NCI-H524 (cell line): Measurements from ENCODE around the gene CSAG1.
"Not testable (repeated sequence)": the region's sequence is repeated elsewhere in the genome, so short reads cannot be mapped to it uniquely, and the experiment has no call there.

Source experiments
- DNase-seq, 2 experiments: peaks; one replicate each; lab custom pipeline; 2025; lab: John Stamatoyannopoulos, UW

CSAG1 gene, protein sequence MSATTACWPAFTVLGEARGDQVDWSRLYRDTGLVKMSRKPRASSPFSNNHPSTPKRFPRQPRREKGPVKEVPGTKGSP

GRCh38 chrX:152733261-152733975 lies at the start of gene CSAG1, which contains the start of gene MAGEA12:
CSAG1 (minus strand) TSS chrX:152733721; CDS start chrX:152732460, 1,261 bp downstream.
MAGEA12 (plus strand) TSS chrX:152733757; CDS start chrX:152736162, 2,405 bp downstream.
- DNase-seq: no peak

DNA sequence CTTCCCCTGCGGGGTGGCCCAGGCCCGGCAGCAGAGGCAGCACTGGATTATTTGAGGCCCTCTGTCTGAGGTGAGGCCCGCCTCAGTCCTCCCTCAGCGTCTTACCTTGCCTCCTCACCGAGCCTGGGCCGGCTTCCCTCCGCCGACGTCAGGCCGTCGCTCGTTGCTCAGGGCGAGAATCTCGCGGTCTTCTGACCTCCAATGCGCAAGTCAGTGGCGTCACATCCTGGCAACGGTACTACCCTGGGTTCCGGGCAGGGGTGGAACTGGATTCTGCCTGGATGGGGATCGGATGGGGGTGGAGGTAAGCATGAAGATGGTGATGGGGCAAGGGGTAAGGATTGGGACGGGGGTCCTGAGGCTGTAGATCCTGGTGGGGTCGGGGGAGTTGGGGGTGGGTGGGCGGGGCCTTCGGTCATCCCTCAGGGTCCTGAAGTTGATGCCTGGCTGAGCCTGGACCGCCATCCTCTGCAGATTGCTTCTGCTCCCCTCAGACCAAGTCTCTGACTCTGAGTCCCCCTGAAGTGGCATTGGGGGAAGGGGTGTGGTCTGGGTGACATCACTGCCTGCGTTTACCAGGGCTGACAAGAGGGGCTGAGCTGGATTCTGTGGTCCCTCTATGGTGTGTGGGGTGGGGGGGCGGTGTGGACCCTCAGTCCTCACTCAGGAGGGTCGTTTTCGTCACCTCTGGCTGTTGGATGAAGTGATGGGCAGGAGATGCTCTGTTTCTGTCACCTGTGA lies 36.2 kb upstream of the CSAG1 start, which contains the start of gene MAGEA6:
Gene MAGEA6, minus strand, starts transcription at position 141 of the 741 bp plus-strand sequence. CDS start 2,039 bp downstream, outside the sequence.
- DNase-seq: not testable (repeated sequence)

GRCh38 chrX:152766562-152766961 lies 33.0 kb upstream of the CSAG1 start:
- DNase-seq: not testable (repeated sequence)

GRCh38 chrX:152761582-152761981 lies 28.1 kb upstream of the CSAG1 start:
- not testable (repeated sequence) for DNase-seq

GRCh38 chrX:152759544-152759943 lies 26.0 kb upstream of the CSAG1 start:
- not testable (repeated sequence) for DNase-seq

- not testable (repeated sequence) for DNase-seq
Measured at GRCh38 chrX:152758918-152759317, 25.4 kb upstream of the CSAG1 start, which contains the start of gene CSAG3. CSAG3 (plus strand) TSS chrX:152759218.

GRCh38 chrX:152754871-152755270 lies 21.4 kb upstream of the CSAG1 start:
- DNase-seq: not testable (repeated sequence)

- not testable (repeated sequence) for DNase-seq
Measured at GRCh38 chrX:152753686-152754650, 20.4 kb upstream of the CSAG1 start, which contains the start of gene MAGEA2. MAGEA2 (minus strand) TSS chrX:152753842; CDS start chrX:152751363, 2,479 bp downstream.

DNA sequence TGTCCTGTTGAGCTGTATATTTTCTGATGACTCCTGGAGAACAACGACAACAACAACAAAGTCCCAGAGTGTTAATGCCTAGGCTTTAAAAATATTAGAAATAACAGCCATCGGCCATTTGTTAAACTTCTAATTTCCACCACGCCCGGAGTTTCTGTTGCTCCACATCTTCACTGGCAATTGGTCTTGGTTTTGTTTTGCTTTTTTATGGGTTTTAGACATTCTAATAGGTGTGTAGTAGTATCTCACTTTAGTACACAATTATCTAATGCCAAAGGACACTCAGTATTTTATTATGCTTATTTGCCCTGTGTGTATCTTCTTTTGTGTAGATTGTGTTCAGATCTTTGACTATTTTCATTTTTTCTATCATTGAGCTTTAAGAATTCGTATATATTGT lies 5.0 kb upstream of the CSAG1 start:
- DNase-seq: no peak

DNA sequence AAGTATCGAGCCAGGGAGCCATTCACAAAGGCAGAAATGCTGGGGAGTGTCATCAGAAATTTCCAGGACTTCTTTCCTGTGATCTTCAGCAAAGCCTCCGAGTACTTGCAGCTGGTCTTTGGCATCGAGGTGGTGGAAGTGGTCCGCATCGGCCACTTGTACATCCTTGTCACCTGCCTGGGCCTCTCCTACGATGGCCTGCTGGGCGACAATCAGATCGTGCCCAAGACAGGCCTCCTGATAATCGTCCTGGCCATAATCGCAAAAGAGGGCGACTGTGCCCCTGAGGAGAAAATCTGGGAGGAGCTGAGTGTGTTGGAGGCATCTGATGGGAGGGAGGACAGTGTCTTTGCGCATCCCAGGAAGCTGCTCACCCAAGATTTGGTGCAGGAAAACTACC lies 3.0 kb upstream of the CSAG1 start:
- not testable (repeated sequence) for DNase-seq

DNA sequence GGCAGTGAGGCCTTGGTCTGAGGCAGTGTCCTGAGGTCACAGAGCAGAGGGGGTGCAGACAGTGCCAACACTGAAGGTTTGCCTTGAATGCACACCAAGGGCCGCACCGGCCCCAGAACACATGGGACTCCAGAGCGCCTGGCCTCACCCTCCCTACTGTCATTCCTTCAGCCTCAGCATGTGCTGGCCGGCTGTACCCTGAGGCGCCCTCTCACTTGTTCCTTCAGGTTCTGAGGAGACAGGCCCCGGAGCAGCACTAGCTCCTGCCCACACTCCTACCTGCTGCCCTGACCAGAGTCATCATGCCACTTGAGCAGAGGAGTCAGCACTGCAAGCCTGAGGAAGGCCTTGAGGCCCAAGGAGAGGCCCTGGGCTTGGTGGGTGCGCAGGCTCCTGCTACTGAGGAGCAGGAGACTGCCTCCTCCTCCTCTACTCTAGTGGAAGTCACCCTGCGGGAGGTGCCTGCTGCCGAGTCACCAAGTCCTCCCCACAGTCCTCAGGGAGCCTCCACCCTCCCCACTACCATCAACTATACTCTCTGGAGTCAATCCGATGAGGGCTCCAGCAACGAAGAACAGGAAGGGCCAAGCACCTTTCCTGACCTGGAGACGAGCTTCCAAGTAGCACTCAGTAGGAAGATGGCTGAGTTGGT lies 2.5 kb upstream of the CSAG1 start:
- no peak for DNase-seq

DNA sequence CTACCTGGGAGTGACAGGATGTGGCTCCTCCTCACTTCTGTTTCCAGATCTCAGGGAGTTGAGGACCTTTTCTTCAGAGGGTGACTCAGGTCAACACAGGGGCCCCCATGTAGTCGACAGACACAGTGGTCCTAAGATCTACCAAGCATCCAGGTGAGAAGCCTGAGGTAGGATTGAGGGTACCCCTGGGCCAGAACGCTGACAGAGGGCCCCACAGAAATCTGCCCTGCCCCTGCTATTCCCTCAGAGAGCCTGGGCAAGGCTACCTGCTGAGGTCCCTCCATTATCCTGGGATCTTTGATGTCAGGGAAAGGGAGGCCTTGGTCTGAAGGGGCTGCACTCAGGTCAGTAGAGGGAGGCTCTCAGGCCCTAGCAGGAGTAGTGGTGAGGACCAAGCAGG lies 1.6 kb upstream of the CSAG1 start:
- no peak for DNase-seq

GRCh38 chrX:152734143-152734858 lies 780 bp upstream of the CSAG1 start:
- not testable (repeated sequence) for DNase-seq

GRCh38 chrX:152725409-152725808 lies 8.1 kb downstream of the CSAG1 start:
- no peak for DNase-seq

GRCh38 chrX:152713815-152714787 lies 19.4 kb downstream of the CSAG1 start, which contains the start of gene MAGEA2B:
MAGEA2B (plus strand) TSS chrX:152714628; CDS start chrX:152717107, 2,479 bp downstream.
- DNase-seq: not testable (repeated sequence)

DNA sequence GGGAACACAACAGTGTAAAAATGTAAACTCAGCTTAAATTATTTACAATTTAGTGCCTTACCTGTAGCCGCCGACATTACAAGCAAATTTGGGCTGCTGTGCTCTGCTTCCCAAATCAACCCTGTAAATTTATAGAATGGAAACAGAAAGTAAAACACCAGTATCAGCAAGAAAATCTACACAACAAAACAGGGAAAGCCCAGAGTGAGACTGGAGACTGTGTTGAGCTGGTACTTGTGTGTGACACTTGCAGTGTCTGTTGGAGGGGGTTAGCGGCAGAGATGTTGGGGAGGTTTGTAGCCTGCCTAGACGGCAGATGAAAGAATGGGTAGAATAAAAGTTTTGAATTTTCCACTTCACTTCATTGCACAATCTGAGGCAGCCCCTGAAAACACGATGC lies 20.3 kb downstream of the CSAG1 start:
- DNase-seq: not testable (repeated sequence)

DNA sequence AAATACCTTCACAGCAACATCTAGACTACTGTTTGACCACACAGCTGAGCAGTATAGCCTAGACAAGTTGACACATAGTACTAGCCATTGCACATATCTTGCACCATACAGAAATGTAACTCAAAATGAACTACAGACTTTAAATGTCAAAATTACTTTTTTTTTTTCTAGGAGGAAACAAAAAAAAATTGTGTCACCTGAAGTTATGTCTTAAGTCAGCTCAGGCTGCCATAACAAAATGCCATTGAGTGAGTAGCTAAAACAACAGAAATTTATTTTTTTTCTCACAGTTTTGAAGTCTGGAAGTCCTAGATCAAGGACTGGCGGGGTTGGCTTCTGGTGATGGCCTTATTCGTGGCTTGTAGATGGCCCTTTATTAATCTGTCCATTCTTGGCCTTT lies 24.3 kb downstream of the CSAG1 start, which contains the start of gene CSAG2:
Gene CSAG2, minus strand, starts transcription at position 101 of the 400 bp plus-strand sequence. CDS start 161 bp downstream, outside the sequence.
- not testable (repeated sequence) for DNase-seq

- DNase-seq: not testable (repeated sequence)
Measured at GRCh38 chrX:152706500-152706899, 27.0 kb downstream of the CSAG1 start.

GRCh38 chrX:152700390-152700789 lies 33.1 kb downstream of the CSAG1 start:
- not testable (repeated sequence) for DNase-seq
